Panc1 (cell line): ENCODE data around the gene ADGRL3. TPM values are rescaled to one million over a fixed set of nuclear protein-coding genes. Genes with fewer than 3 reads are reported as not detected.

Experiments
- ATAC-seq: fragments of 200-7000 bp; cut with Tn5 transposase; 2 replicates; pipeline ENCODE4 v1.9.1; 2020; ENCODE audit warnings: mild to moderate bottlenecking, moderate library complexity
- BruUV-seq: library from RNA; stranded (reverse); fragments of 400-500 nt; replicated peaks from 2 replicates; lab custom pipeline; 2021; lab: Mats Ljungman, UMichigan
- CTCF ChIA-PET: fragments of 300-600 bp; sonication (Branson Sonifier 250); formaldehyde crosslinking; loops from one replicate; lab custom pipeline; 2022; ENCODE audit warnings: antibody characterized with exemption; lab: Charles Lee
- POLR2A ChIA-PET: fragments of 300-600 bp; sonication (Branson Sonifier 250); formaldehyde crosslinking; loops from one replicate; lab custom pipeline; 2022; ENCODE audit warnings: antibody characterized with exemption; lab: Charles Lee
- DNase-seq: peaks from one replicate; pipeline ENCODE4 v3.0.0-alpha.2; 2010; ENCODE audit warnings: low read depth, low spot score
- H3K27ac ChIP-seq: 2 replicates; pipeline ENCODE4 v1.5.1; 2011; ENCODE audit warnings: mild to moderate bottlenecking, low read length, inconsistent platforms
- H3K27me3 ChIP-seq: fragments of 200-500 bp; sonication (Bioruptor generic); 2 replicates; pipeline ENCODE4 v1.6.0; 2014; ENCODE audit warnings: low read length, inconsistent platforms; ENCODE audit not compliant: control insufficient read depth, insufficient read depth
- H3K36me3 ChIP-seq: fragments of 200-500 bp; sonication (Bioruptor generic); 2 replicates; pipeline ENCODE4 v1.5.1; 2014; ENCODE audit warnings: inconsistent platforms, mild to moderate bottlenecking, low read length, moderate library complexity; ENCODE audit not compliant: control insufficient read depth, insufficient read depth
- H3K4me1 ChIP-seq: 2 replicates; pipeline ENCODE4 v1.5.1; 2011; ENCODE audit warnings: inconsistent platforms, mild to moderate bottlenecking, low read length, moderate library complexity; ENCODE audit not compliant: control insufficient read depth, insufficient read depth
- H3K4me3 ChIP-seq, 2 experiments: 2 replicates each; pipeline ENCODE4 v1.5.1; 2011 to 2012; ENCODE audit warnings: low read depth in 2 of 2, low read length in 2 of 2, mild to moderate bottlenecking in 2 of 2, inconsistent platforms in 1 of 2, moderate library complexity in 1 of 2
- H3K9me3 ChIP-seq: fragments of 200-500 bp; sonication (Bioruptor generic); 2 replicates; pipeline ENCODE4 v1.5.1; 2014; ENCODE audit warnings: low read depth, mild to moderate bottlenecking, inconsistent platforms, low read length, moderate library complexity; ENCODE audit not compliant: control insufficient read depth, insufficient read depth
- POLR2AphosphoS5 ChIP-seq: IDR thresholded peaks from 2 replicates; pipeline ENCODE4 v1.6.1; 2012; ENCODE audit warnings: mild to moderate bottlenecking, low read depth, low read length, moderate library complexity
- SIN3A ChIP-seq: IDR thresholded peaks from 2 replicates; pipeline ENCODE4 v1.6.1; 2012; ENCODE audit warnings: low read depth, mild to moderate bottlenecking, low read length, moderate library complexity, borderline replicate concordance; ENCODE audit not compliant: insufficient read depth
- TCF7L2 ChIP-seq: IDR thresholded peaks from 2 replicates; pipeline ENCODE4 v1.6.1; 2011; ENCODE audit warnings: mild to moderate bottlenecking, low read depth, low read length, inconsistent platforms
- in situ Hi-C: cut with HindIII; loops from 2 replicates; pipeline ENCODE4 v1.10.0; 2016; ENCODE audit warnings: low sequenced_read_pairs, low pct_unique_long_range_greater_than_20kb
- intact Hi-C: fragments of 100-400 bp; cut with micrococcal nuclease; formaldehyde crosslinking; loops from one replicate; pipeline ENCODE4 v1.10.0; 2022; ENCODE audit not compliant: unreplicated experiment
- total RNA-seq: library from RNA; stranded (reverse); gene quantifications from one replicate; pipeline ENCODE4 v1.2.1, GENCODE V29; 2021; ENCODE audit not compliant: unreplicated experiment
- TF ChIP-seq, protein P1 (sequence below): fragments of 450-650 bp; IDR thresholded peaks from 2 replicates; pipeline ENCODE4 v1.5.1; 2017; ENCODE audit warnings: mild to moderate bottlenecking
- TF ChIP-seq, protein P2 (sequence below), 2 experiments: IDR thresholded peaks; 2 replicates each; pipeline ENCODE4 v1.6.1; 2011 to 2012; ENCODE audit warnings: low read depth in 2 of 2, control low read depth in 1 of 2, low read length in 1 of 2, mild to moderate bottlenecking in 1 of 2, moderate library complexity in 1 of 2; ENCODE audit not compliant: insufficient read depth in 1 of 2

ADGRL3 gene
- total RNA-seq, 1 experiment from 2014 or later: 0.23 TPM

DNA sequence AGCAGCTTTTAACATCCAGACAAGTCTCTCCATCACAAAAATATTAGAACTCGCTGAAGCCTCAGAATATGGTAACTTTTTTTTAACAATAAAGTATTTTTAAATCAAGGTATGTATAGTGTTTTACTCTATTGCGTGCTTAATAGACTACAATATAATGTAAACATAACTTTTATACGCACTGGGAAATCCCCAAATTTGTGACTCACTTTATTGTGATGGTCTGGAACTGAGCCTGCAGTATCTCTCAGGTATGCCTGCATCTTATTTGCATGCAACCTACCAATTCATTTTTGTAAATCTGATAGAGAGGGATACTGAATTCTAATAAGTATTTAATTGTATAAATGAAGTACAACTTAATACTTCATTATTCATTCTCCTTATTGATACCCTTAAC, 823.5 kb downstream of the ADGRL3 start:
- Histone ChIP-seq H3K27me3 (no peaks in the 10 kb centered on the region), H3K9me3 (no peaks in the 10 kb centered on the region), H3K4me1 (no peaks in the 10 kb centered on the region), H3K36me3 (no peaks in the 10 kb centered on the region), H3K4me3 (no peak overlapping the region), H3K27ac (no peak overlapping the region)
- in situ Hi-C loops: no loop called here
- ChIA-PET POLR2A (no interaction called here), CTCF (no interaction called here)
- intact Hi-C loops: no loop called here
- TF ChIP-seq, protein P1, sequence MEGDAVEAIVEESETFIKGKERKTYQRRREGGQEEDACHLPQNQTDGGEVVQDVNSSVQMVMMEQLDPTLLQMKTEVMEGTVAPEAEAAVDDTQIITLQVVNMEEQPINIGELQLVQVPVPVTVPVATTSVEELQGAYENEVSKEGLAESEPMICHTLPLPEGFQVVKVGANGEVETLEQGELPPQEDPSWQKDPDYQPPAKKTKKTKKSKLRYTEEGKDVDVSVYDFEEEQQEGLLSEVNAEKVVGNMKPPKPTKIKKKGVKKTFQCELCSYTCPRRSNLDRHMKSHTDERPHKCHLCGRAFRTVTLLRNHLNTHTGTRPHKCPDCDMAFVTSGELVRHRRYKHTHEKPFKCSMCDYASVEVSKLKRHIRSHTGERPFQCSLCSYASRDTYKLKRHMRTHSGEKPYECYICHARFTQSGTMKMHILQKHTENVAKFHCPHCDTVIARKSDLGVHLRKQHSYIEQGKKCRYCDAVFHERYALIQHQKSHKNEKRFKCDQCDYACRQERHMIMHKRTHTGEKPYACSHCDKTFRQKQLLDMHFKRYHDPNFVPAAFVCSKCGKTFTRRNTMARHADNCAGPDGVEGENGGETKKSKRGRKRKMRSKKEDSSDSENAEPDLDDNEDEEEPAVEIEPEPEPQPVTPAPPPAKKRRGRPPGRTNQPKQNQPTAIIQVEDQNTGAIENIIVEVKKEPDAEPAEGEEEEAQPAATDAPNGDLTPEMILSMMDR: no peak
- TF ChIP-seq, protein P2, sequence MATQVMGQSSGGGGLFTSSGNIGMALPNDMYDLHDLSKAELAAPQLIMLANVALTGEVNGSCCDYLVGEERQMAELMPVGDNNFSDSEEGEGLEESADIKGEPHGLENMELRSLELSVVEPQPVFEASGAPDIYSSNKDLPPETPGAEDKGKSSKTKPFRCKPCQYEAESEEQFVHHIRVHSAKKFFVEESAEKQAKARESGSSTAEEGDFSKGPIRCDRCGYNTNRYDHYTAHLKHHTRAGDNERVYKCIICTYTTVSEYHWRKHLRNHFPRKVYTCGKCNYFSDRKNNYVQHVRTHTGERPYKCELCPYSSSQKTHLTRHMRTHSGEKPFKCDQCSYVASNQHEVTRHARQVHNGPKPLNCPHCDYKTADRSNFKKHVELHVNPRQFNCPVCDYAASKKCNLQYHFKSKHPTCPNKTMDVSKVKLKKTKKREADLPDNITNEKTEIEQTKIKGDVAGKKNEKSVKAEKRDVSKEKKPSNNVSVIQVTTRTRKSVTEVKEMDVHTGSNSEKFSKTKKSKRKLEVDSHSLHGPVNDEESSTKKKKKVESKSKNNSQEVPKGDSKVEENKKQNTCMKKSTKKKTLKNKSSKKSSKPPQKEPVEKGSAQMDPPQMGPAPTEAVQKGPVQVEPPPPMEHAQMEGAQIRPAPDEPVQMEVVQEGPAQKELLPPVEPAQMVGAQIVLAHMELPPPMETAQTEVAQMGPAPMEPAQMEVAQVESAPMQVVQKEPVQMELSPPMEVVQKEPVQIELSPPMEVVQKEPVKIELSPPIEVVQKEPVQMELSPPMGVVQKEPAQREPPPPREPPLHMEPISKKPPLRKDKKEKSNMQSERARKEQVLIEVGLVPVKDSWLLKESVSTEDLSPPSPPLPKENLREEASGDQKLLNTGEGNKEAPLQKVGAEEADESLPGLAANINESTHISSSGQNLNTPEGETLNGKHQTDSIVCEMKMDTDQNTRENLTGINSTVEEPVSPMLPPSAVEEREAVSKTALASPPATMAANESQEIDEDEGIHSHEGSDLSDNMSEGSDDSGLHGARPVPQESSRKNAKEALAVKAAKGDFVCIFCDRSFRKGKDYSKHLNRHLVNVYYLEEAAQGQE (IDR thresholded peaks at IDR 0.05; ENCODE audit: insufficient read depth in 1 of 2, low read depth in 2 of 2, low read length in 1 of 2): no peak
- TF ChIP-seq TCF7L2 (no peak), POLR2AphosphoS5 (no peak), SIN3A (no peak)
- ATAC-seq (no peak), DNase-seq (no peak)
- BruUV-seq: no TSS peak

DNA sequence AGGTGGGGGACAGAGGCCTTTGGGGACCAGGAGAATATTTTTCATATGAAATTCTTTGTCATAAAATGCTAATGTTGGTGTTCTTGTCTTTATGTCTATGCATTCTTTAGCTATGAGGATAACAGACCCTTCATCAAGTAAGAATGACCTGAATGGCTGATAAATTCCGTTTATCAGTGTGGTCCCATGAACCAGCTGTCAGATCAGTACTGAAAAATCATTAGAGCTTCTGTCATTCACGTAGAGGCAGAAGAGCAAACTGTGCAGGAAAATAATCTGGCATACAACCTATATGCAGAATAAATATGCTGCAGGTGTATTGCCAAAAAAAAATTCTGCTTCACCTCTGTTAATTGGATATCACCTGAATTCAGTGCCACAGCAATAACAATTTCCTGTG, 828.6 kb downstream of the ADGRL3 start:
- Histone ChIP-seq H3K9me3 (no peaks in the 10 kb centered on the region), H3K27ac (no peak overlapping the region), H3K27me3 (no peaks in the 10 kb centered on the region), H3K4me1 (no peaks in the 10 kb centered on the region), H3K36me3 (no peaks in the 10 kb centered on the region), H3K4me3 (no peak overlapping the region)
- ChIA-PET CTCF (no interaction called here), POLR2A (no interaction called here)
- DNase-seq (no peak), ATAC-seq (no peak)
- no TSS peak for BruUV-seq
- in situ Hi-C loops: no loop called here
- intact Hi-C loops: no loop called here
- no peak for TF ChIP-seq SIN3A
- TF ChIP-seq, protein P1: no peak
- TF ChIP-seq, protein P2 (IDR thresholded peaks at IDR 0.05; ENCODE audit: insufficient read depth in 1 of 2, low read depth in 2 of 2, low read length in 1 of 2): no peak
- no peak for TF ChIP-seq TCF7L2
- no peak for TF ChIP-seq POLR2AphosphoS5
